B cell (primary cell): ENCODE data around the gene CACNA2D3.

ENCODE experiments used
- EZH2 ChIP-seq: IDR thresholded peaks from 2 replicates; pipeline ENCODE4 v1.6.1; 2012; ENCODE audit warnings: borderline replicate concordance, low read depth, mild to moderate bottlenecking, moderate library complexity, low read length; ENCODE audit not compliant: insufficient read depth, poor library complexity, severe bottlenecking
- TF ChIP-seq, protein P1 (sequence below): fragments of 200-600 bp; IDR thresholded peaks from one replicate; pipeline ENCODE4 v1.8.0; 2022; ENCODE audit warnings: antibody characterized with exemption, mild to moderate bottlenecking

DNA sequence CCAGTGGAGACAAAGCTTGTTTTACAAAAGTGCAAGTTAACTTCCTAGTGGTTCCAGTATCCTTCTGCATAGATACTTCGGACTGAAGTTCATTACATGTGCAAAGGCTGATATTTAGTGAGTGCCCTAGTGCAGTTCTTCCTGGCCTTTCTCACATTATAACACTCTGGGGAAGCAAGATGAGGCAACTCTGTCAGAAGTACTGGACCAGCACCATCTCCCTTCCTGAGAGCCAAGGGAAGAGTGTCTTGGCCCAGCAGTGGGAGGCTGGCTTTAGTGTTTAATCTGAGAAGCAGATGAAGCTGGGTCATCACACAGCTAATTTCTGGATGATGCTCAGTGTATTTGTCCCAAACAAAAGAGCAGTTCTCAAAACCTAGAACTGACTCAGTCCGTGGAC lies 397.7 kb downstream of the CACNA2D3 start:
- TF ChIP-seq, protein P1, sequence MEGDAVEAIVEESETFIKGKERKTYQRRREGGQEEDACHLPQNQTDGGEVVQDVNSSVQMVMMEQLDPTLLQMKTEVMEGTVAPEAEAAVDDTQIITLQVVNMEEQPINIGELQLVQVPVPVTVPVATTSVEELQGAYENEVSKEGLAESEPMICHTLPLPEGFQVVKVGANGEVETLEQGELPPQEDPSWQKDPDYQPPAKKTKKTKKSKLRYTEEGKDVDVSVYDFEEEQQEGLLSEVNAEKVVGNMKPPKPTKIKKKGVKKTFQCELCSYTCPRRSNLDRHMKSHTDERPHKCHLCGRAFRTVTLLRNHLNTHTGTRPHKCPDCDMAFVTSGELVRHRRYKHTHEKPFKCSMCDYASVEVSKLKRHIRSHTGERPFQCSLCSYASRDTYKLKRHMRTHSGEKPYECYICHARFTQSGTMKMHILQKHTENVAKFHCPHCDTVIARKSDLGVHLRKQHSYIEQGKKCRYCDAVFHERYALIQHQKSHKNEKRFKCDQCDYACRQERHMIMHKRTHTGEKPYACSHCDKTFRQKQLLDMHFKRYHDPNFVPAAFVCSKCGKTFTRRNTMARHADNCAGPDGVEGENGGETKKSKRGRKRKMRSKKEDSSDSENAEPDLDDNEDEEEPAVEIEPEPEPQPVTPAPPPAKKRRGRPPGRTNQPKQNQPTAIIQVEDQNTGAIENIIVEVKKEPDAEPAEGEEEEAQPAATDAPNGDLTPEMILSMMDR, result no peak
- no peak for TF ChIP-seq EZH2
